Measurements from ENCODE around the gene PHTF1.
"Not testable (repeated sequence)": the region's sequence is repeated elsewhere in the genome, so short reads cannot be mapped to it uniquely, and the experiment has no call there.

The PHTF1 gene

GRCh38 chr1:113770031-113770430 lies 10.7 kb upstream of the PHTF1 start:
- DNase-seq, result no peak

- DNase-seq, result no peak
Observed at GRCh38 chr1:113769601-113769970, 10.3 kb upstream of the PHTF1 start.

- DNase-seq, result no peak
Observed at GRCh38 chr1:113768916-113769600, 9.8 kb upstream of the PHTF1 start.

DNA sequence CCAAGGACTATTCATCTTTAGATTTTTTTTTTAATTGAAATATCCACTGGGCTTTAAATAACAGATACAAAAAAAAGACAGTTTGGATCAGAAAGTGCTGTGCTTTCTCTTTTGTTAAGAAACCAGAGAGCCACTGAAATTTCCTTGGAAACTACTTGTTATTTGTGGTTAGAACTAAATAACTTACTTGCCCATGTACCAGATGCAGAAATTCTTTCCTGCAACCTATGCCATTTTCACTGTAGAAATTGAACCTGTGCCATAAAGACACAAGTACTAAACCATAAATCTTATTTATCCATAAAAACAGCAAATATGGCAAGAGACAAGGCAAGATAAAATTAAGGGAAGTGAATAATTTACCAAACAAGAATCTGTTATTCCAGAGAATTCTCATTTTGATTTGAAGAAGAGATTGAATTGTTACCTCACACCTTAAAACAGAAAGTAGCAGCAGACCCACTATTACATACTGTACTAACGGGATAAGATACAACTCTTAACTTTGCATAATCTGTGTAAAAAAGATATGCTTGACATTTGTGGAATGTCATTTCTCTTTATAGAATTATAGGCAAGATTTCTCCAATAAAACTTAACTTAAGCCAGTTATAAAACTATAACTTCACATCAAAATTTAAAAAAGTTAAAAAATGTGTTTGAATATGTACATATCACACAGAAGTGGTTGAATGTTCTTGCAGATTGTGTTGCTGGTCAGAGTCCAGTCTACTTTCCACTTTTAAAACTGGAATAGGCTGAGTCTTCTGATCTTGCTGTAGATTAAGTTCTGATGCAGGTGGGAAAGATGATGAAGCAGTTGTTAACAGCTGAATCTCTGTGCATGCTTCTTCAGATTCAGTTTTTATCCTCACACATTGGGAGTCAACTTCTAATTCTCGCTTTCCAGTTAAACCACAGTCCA lies 6.3 kb upstream of the PHTF1 start:
- DNase-seq, result no peak

- no peak for DNase-seq
Observed at GRCh38 chr1:113763661-113764060, 4.4 kb upstream of the PHTF1 start.

GRCh38 chr1:113761937-113762336 lies 2.7 kb upstream of the PHTF1 start:
- DNase-seq, result no peak

DNA sequence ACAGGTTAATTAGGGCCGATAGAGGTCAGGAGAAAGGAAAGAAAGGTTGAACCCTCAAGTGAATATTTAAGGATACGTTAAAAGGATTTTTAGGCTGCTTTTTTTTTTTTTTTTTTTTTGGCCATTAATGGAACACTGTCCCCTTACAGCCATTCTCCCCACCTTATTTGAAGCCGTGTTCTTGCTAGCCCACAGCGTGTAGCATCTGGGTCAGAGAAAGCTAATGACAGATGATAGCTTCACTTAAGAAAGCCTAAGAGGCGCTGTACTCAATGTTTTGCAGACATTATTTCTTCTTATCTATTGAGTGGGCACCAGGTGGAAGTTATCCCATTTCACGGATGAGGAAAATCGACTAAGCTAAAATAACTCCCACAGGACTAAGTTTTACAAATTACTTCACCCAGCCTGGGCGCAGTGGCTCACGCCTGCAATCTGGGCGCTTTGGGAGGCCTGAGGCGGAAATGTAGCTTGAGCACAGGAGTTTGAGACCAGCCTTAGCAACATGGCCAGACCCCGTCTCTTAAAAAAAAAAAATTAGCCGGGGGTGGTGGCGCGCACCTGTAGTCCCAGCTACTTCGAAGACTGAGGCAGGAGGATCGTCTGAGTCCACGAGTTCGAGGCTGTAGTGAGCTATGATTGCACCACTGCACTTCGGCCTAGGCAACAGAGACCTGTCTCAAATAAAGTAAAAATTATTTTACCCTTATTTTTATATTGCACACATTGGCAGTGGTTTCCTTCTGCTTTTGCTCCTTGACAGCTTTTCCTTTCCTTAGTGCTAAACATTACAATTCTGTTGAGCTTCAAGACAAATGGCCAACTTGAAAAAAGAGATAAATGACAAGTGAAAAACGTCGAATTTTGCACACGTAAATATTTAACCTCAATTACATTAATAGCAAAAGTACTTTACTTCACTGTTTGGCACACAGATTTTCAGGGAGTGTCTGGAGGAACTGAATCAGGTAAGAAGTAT lies 1.1 kb upstream of the PHTF1 start:
- DNase-seq, result no peak

- peak; percentile 71 for DNase-seq
Observed at GRCh38 chr1:113758631-113759332, 504 bp downstream of the PHTF1 start.

DNA sequence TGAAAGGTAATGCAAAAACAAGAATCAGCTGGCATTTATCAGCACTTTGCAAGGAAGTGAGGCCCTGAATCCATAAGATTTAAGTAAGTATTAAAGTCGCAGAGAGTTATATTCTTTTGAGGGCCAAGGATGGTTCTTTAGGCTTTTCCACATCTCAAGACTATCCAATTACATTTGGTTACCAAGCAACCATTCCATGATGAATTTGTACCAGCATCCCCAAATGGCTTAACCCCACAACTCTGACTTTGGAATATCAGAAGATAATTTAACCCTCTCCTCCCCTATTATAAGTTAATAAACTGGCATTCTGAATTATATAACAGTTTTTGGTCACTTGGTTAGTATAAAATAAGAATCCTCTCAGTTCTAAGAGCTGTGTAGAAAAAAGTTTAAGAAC lies 2.8 kb downstream of the PHTF1 start:
- no peak for DNase-seq

GRCh38 chr1:113753333-113753732 lies 6.0 kb downstream of the PHTF1 start:
- not testable (repeated sequence) for DNase-seq

DNA sequence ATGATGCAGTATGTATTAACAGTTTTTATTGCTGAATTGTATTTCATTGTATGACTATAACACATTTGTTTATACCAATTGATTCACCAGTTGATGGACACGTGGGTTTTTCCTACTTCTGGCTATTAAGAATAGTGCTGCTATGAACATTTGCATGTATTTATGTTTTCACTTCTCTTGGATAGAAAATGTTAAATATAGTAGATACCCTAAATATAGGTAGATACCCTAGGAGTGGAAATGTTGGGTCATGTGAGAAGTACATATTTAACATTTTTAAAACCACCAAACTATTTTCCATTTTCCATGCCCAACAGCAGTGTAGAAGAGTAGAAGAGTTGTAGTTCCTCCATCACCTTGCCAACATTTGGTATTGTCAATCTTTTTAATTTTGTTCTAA lies 7.8 kb downstream of the PHTF1 start:
- DNase-seq, result no peak

- DNase-seq, result no peak
Observed at GRCh38 chr1:113751114-113751513, 8.2 kb downstream of the PHTF1 start.

- no peak for DNase-seq
Observed at GRCh38 chr1:113749402-113749801, 9.9 kb downstream of the PHTF1 start.

DNA sequence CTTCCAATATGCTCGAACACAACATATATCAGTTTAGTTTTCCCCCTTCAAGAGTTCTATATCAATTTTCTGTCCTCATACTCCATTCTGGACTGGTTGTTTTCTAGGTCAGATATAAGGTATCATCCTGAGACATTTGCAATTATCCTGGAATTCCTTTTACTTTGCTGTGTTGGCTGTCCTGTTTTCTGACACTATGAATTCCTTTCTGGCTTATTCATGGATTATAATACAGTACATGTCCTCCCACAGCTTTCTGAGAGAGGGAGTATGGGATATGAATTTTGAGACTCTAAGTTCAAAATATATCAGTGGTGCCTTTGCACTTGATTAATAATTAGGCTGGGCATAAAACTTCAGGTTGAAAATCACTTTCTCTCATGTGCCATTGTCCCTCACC lies 11.9 kb downstream of the PHTF1 start:
- DNase-seq, result no peak

DNA sequence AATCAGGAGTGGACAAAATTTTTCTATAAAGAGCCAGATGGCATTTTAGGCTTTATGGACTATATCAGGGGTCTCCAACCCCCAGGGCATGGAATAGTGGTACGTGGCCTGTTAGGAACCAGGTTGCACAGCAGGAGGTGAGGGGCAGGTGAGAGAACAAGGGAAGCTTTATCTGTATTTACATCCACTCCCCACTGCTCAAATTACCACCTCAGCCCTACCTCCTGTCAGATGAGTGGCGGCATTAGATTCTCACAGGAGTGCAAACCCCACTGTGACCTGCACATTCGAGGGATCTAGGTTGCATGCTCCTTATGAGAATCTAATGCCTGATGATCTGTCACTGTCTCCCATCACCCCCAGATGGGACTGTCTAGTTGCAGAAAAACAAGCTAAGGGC lies 13.9 kb downstream of the PHTF1 start:
- DNase-seq, result no peak

- DNase-seq, result no peak
Observed at GRCh38 chr1:113744114-113744513, 15.2 kb downstream of the PHTF1 start.

DNA sequence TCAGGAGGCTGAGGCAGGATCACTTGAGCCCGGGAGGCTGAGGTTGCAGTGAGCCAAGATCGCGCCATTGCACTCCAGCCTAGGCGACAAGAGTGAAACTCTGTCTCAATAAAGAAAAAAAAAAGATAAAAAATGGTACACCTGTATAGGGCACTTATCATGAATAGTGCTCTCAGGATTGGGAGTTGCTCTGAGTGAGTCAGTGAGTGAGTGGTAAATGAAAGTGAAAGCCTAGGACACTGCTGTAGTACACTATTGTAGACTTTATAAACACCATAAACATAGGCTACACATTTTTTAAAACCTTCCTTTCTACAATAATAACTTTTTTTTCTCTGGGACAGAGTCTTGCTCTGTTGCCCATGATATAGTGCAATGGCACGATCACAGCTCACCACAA lies 16.8 kb downstream of the PHTF1 start:
- no peak for DNase-seq

GRCh38 chr1:113734357-113735055 lies 24.8 kb downstream of the PHTF1 start:
- no peak for DNase-seq

DNA sequence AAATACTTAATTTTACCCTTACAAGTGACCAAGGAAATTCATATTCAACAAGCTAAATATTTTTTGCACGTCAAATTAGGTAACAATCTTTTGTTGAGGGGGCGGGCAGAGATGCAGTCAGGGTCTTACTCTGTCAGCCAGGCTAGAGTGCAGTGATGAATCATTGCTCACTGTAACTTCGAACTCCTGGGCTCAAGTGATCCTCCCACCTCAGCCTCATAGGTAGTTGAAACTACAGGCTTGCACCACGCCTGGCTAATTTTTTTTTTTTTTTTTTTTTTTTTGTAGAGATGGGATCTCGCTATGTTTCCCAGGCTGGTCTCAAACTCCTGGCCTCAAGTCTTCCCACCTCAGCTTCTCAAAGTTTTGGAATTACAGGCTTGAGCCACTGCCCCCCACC lies 26.5 kb downstream of the PHTF1 start:
- no peak for DNase-seq

DNA sequence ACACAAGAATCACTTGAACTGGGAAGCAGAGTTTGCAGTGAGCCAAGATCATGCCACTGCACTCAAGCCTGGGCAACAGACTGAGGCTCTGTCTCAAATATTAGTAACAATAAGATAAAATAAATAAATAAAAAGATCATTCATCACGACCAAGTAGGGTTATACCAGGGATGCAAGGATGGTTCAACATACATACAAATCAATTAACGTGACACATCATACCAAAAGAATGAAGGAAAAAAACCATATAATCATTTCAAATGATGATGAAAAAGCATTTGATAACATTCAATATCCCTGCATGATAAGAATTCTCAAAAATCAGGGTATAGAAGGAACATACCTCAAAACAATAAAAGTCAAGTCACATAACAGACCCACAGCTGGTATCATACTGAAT lies 38.3 kb downstream of the PHTF1 start:
- no peak for DNase-seq

DNA sequence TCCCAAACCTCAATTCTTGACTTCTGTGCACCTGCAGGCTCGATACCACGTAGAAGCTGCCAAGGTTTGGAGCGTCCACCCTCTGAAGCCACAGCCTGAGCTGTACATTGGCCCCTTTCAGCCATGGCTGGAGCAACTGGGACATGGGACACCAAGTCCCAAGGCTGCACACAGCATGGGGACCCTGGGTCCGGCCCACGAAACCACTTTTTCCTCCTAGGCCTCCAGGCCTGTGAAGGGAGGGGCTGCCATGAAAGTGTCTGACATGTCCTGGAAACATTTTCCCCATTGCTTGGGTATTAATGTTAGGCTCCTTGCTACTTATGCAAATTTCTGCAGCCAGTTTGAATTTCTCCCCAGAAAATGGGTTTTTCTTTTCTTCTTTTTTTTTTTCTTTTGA lies 40.7 kb downstream of the PHTF1 start:
- DNase-seq, result not testable (repeated sequence)

- DNase-seq, result not testable (repeated sequence)
Observed at GRCh38 chr1:113717506-113717905, 41.8 kb downstream of the PHTF1 start.

Measured in stimulated activated CD8-positive, alpha-beta memory T cell treated with anti-CD3 and anti-CD28 coated beads, Interleukin-4, amount 100 ng/mL, for 48 hours (primary cell).